HG02870 (cell line): ENCODE data around the gene SIX2.
"Not testable (repeated sequence)": the region's sequence is repeated elsewhere in the genome, so short reads cannot be mapped to it uniquely, and the experiment has no call there.

Experiments
- ATAC-seq: cut with Tn5 transposase; IDR thresholded peaks from one replicate; pipeline ENCODE4 v1.9.1; 2021; ENCODE audit warnings: mild to moderate bottlenecking, moderate library complexity; ENCODE audit not compliant: unreplicated experiment

The SIX2 gene

DNA sequence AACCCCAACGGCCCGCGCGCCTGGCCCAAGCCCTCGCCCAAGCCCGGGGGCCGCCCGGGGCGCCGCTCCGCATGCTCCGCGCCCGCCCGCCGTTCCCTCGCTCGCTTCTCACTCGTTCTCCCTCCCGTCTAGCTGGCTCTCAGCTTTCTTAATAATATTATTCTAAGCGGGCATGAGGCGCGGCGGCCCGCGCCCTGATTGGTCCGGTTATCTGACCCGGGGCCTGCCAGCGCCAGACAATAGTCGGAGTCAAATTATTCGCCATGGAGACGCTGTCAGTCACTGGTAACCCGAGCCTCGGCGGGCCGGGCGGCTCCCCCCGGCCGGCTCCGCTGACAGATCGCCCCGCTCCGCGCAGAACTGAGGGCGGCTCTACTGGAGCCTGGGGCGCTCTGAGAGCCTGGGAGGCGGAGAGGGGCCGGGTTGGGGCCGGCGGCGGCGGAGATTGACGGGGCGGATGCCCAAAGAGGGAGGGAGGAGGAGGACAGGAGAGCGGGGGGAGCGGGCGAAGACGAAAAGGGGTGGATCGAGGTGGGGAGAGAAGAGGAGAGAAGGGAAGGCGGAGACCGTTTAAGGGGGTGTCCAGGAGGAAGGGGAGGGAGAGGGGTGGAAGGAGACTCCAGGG is at the start of gene SIX2:
SIX2 (minus strand) TSS at position 150 of the 625 bp plus-strand sequence. CDS start 342 bp downstream, outside the sequence.
- no peak for ATAC-seq

DNA sequence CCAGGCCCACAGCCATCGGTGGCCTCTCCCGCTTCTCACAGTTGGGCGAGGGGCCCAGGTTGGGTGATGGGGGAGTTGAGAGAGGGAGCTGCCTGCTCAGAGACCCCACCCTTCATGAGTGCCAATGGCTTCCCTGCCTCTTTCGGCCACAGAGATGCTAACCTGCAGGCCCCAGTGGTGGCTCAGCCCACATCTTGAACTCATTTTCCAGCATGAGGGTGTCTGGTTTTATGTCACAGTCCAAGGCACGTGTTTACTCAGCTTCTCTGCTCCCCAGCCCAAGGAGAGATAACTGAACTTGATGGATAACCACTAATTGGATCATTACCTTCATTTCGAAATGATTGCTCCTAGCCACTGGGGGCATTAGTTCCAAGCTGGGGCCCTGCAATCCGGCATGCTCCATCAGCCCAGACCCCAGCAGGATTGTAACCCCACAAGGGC is 45.9 kb upstream of the SIX2 start:
- ATAC-seq: no peak

DNA sequence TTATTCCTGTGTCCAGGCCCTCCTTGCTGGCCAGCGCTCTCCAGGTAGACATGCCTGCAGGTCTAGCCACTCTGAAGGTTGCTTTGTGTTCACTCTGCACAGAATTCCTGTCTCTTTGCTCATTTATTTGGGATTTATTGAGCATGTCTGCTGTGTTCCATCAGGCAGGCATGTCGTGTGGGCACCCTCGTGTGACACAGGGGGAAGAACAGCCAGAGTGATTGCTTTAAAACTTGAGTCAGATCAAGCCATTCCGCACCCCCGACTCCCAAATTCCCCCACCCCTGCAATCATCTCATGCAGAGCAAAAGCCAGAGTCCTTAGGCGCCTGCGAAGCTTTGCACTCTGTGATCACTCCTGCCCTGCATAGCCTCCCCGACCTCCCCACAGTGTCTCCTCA is 44.7 kb upstream of the SIX2 start:
- no peak for ATAC-seq

DNA sequence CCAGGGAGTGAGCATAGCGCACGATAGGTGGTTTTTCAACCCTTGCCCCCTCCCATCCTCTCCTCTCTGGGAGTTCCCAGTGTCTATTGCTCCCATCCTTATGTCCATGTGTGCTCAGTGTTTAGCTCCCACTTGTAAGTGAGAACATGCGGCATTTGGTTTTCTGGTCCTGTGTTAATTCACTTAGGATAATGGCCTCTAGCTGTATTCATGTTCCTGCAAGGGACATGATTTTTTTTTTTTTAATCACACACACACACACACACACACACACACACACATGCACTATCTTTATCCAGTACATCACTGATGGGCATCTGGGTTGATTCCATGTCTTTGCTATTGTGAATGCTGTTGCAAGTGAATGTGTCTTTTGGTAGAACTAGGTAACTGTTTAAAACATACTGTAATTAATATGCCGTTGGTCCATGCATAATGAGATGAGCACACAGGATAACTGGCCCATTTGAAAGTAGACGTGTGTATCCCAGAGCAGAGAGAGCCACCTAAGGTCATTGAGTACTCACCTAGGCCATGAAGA is 43.2 kb upstream of the SIX2 start:
- ATAC-seq: no peak

DNA sequence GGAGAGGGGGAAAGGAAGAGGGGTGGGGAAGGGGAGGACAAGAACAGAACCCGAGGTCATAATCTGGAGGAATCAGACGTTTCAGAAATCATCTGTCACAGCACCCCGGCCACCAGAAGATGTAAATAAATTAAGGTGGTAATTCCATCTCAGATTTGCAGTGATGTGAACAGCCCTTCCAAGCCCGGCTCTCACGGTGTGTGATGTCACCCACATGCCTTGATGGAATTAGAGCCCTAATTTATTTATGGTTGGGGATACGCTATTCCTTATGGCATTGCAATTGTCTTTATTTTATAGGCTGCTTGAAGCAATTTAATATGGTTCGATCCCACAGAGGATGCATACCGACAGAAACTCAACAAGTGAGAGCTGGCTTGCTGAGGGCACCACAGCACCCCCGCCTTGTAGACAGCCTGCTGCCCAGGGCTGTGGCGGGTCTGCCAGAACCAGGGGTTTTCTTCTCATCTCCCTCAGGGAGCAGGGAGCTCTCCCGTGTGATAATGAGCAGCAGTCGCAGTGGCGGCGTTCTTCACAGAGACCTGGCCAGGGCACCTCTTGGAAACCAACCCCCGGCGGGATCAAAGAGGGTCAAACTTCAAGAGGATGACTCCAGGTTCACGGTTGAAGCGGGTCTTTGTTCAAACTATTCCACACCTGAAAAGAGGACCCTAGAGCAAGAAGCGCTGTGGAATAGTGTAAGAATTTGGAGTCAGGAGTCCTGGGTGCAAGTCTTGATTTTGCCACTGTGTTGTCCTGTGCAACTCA is 40.5 kb upstream of the SIX2 start:
- no peak for ATAC-seq

DNA sequence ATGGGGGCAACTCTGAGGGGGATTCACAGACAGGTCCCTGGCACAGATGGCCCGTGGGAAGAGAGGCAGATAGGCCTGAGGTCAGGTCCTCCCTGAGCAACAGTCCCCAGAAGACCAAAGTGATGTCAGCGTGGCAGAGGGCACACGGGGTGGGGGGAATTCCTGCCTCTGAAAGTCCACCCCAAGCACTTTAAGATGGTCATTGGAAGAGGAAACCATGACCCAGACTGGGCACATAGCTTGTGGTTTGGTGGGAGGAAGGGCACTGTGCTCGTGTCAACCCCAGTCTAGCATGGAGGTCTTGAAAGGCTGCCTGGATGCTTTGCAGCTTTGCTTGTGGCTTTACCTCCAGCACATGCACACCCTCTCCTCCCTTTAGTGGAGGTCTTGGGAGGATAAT is 38.0 kb upstream of the SIX2 start:
- ATAC-seq: no peak

DNA sequence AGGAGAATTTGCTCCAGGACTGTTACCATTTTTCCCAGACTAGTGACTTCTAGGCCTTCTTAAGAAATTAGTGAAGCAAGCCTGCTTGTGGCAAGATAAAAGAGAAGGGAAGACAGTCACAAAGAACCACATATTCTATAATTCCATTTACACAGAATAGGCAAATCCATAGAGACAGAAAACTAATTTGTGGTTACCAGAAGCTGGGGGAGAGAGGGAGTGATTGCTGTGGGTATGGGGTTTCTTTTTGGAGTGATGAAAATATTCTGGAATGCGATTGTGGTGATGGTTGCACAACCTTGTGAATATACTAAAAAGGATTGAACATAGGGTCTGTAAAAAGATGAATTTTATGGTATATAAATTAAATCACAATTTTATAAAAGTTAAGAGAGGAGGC is 37.5 kb upstream of the SIX2 start:
- ATAC-seq: no peak

DNA sequence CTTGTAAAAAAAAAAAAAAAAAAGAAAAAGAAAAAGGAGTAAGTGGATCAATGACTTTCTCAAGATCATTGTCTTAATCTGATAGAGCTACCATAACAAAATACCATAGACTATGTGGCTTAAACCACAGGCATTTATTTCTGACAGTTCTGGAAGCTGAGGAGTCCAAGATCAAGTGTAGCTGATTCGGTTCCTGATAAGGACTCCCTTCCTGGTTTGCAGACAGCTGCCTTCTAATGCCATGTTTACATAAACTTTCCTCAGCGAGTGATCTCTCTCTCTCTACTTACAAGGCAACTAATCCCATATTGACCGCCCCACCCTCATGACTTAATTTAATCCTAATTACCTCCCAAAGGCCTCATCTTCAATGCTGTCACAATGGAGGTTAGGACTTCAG is 36.5 kb upstream of the SIX2 start:
- ATAC-seq: no peak

DNA sequence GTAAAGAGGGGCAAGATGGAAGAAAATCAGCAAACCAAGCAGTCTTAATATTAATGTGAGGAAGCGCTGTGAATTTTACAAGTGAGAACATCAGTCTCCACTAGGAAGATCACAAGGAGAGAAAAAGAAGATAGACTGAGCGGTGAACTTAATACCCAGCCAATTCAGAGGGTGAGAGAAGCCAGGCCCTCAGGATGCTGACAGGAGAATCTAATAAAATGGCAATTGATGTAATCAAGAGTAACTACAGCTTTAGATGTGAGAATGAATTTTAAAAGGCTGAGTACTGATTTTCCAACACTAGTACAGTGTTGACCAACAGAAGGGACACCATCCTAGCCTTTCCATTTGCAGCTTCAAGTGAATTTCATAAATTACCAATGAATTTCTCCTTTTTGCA is 35.7 kb upstream of the SIX2 start:
- no peak for ATAC-seq

DNA sequence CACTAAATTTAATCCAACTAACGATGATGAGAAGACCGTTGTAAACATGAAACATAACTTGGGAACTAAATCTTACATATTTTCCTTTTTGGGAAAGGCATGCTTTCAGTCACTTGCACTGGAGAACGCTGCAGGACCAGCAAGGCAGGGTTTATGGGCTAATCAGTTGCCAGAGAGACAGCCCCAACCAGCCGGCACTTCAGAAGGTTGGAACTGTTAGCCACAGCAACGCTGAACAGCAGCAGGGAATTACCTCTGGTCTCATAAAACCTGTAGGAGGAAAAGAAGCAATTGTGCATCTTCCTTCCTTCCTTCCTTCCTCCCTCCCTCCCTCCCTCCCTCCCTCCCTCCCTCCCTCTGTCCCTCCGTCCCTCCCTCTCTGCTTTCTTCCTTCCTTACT is 33.9 kb upstream of the SIX2 start:
- no peak for ATAC-seq

DNA sequence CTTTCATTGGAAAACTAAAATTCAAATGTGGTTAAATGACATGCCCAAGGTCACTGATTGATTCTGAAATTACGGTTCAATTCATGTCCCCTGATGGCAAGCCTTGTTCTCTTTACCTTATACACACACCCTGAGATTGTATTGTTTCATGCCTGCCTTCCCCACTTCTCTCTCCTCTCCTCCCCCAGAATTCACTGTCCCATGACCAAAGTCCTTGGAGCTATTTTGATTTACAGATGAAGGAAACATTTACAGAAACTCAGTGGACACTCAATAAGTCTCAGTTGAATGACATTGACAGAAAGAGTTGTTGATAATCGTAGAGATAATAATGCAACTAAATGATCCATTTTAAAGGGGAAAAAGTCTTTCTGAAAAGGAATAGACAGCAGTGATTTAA is 33.1 kb upstream of the SIX2 start:
- no peak for ATAC-seq

DNA sequence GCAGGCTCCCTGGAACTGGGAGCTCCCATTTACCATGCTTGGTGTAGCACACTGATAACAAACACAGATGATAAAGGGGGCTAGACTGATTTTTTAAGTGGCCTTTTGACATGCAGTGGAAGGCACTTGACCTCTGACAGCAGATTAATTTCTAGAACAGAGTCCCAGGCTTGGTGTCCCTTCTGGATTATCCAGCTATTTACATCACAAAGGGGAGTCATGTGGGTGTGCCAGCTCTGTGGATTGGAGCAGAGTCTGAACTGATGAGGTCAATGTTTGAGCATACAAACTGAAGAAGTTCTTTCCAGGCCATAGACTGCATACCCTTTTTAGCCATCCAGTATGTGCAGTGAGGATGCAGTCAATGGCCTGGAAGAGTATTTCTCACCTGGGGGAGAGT is 31.5 kb upstream of the SIX2 start:
- no peak for ATAC-seq

DNA sequence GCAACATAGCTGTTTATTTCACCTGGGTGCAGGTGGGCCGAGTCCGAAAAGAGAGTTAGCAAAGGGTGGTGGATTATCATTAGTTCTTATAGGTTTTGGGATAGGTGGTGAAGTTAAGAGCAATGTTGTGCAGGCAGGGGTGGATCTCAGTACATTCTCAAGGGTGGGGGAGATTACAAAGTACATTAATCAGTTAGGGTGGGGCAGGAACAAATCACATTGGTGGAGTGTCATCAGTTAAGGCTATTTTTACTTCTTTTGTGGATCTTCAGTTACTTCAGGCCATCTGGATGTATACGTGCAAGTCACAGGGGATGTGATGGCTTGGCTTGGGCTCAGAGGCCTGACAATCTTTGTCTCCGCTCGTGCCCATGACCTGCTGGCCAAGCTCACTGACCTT is 30.6 kb upstream of the SIX2 start:
- not testable (repeated sequence) for ATAC-seq

DNA sequence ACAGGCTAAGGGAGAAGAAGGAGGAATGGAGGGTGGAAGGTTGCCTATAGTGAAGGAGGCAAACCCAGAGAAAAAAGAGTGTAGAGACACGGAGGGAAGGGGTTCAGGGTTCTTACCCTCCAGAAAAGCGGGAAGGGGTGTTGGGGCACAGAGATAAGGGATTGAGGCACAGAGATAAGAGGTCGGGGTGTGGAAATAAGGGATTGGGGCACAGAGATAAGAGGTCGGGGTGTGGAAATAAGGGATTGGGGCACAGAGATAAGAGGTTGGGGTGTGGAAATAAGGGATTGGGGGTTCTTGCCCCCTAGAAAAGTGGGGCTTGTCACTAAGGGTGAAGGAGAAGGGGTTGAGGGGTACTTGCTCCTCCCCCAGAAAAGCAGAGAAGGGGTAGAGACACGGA is 29.6 kb upstream of the SIX2 start:
- ATAC-seq: not testable (repeated sequence)

DNA sequence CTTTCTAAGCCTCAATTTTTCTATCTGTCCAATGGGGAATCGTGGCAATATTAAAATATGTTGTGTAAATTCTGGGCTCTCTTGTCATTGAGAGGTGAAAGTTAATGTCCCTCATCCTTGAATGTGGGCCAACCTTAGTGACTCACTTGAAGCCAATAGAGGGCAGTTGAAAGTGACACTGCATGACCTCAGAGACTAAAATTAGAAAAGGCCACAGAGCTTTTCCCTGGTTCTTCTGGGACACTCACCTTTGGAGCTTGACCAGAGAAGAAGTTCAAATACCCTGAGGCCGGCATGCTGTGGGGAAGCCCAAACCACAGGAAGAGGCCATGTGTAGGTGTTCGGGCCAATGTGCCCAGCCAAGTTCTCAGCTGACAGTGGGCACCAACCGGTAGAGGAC is 24.1 kb upstream of the SIX2 start:
- no peak for ATAC-seq

DNA sequence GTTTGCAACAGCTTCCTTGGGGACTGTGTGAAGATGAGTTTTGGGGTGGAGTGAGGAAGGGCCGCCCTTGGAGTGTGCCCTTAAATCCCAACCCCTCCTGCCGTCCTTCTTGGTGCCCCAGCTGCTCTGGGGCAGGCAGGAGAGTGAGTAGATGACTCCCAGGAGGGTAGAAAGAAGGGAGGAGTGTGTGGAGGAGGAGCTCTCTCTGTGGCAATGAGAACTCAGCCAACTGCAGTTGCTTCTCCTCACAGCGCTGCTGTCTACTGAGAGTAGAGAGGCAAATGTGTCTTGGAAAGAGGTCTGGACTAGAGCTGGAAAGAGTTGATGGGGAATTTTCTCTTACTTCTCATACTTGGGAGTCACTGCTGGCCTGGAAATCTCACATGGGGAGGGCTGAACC is 21.8 kb upstream of the SIX2 start:
- no peak for ATAC-seq

DNA sequence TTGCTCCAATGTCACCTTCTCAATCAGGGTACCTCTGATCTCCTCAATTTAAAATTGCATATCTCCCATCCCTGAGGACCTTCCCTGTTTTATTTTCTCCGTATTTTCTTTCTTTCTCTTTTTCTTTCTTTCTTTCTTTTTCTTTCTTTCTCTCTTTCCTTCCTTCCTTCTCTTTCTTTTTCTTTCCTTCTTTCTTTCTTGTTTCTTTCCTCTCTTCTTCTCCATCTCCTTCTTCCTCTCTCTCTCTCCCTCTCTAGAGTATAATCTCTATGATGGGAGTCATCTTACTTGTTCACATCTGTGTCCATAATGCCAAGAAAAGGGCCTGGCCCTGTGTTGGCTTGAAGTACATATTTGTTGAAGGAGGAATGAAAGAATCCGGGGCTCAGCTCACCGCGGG is 21.3 kb upstream of the SIX2 start:
- ATAC-seq: no peak

DNA sequence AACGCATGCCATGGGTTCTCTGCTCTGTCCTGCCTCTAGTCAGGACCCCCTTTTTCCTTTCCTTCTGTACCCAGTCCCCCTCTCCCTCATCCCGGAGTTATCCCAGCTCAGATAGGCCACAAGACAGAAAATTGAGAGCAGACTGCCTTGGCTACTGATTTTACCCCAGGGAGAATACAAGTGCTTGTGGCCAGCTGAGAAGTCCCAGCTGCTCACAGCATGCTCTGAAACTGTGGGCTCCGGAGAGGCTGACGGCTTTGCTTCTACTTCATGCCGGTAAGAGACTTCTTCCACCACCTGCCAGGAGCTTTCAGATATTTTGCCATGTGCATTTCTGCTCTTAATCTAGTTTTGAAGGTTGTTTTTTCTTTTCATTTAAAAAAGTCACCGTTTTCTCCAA is 20.0 kb upstream of the SIX2 start:
- ATAC-seq: no peak

DNA sequence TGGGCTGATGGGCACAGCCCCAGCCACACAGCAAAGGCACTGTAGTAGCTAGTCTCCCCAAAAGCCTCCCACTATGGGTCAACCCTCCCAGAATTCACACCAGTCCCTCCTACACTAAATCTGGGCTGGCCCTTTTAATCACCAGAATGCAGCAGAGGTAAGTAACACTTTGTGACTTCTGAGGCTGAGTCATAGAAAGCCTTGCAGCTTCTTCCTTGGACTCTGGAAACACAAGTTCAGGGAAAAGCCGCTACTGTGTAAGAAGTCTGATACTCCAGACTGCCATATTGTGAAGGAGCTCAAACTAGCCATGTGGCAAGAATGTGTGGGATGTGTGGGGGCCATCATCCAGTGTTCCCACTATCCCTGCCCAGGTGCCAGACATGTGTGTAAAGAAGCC is 19.0 kb upstream of the SIX2 start:
- no peak for ATAC-seq

DNA sequence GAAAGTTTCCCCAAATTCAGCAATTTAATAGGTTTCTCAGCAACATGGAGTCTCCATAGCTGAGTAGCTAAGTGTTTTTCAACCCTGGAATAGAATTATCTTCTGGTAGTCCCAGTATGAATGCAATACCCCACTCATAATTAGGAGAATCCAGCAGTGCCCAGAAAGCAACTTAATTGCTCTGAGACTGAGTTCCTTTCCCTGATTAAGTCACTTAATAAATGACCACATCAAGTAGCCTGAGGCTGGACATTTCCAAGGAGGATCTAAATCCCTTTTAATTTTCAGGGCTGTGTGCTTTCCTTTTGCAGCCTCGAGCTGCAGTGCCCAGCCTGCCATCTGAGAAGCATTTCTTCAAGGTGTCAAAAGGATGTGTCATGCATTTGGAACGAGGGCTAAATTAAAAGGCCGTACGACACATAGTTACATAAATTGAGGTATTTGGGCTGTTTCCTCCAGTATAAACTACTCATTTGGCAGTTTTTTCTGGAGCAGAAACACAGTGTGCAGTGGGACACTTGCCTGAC is 17.7 kb upstream of the SIX2 start:
- ATAC-seq: no peak

DNA sequence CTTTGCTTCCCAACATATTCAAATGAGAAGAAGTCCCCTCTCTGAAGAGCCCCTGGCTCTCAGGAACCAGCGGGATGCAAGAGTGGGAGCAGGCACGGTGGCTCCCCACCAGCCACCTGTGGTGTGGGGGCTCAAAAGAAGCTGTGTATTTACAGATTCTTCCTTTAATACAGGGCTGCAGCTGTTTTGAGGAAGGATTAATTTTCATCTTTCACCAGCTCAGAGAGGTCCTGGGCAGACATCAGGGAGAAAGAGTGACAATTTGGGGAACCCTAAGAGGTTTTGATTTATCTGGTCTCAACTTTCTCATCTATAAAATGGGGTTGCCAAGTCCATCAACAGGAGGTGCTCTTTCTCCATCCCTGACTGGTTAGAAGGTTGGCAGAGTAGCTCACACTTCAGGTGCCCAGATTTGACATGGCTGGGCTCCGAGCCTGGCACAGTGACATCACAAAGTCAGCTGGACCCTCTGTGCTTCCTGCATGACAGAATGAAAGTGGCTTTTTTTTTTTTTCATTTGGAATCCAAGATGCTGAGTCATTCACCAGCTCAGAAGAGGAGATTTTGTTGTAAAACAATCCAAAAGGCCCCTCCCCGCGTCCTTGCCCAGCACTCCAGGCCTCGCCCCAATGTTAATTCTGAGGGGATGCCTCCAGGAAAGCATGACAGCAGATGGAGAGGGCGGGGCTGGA is 15.5 kb upstream of the SIX2 start:
- ATAC-seq: no peak

DNA sequence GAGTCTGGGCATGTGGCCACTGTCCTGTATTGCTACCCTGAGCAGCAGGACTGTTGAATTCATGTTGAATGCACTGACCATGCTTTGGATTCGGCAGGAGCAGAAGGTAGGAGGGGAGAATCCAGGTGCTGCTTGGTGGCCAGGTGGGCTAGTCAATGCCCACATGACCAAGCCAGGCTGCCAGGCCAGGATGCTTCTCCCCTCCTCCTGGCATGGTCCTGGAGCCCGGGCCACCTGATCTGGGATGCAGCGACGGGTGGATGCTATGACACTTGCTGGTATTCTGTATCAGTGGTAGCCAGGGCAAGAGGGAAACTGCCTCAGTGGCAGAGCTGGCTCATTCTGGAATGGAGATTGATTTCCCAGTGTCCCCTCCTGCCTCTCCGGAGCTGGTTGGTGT is 14.8 kb upstream of the SIX2 start:
- ATAC-seq: no peak
